ENCODE data around the gene PLAAT3.

GRCh38 chr11:63598556-63598955 lies 15.7 kb downstream of the PLAAT3 start:
- TF ChIP-seq POLR2A (IDR thresholded peaks at IDR 0.05) (no peak), CTCF (IDR thresholded peaks at IDR 0.05) (no peak)

Measured in right lobe of liver (tissue), 4 donors.